K562 (cell line): ENCODE results near the gene COPS6.

ENCODE experiments used
- CC2D1A ChIP-seq: fragments of 450-650 bp; IDR thresholded peaks from 2 replicates; pipeline ENCODE4 v1.6.1; 2017; ENCODE audit warnings: mild to moderate bottlenecking
- CHAMP1 ChIP-seq: fragments of 450-650 bp; IDR thresholded peaks from 2 replicates; pipeline ENCODE4 v1.6.1; 2016; ENCODE audit warnings: mild to moderate bottlenecking
- ELK1 ChIP-seq: sonication (generic); formaldehyde crosslinking; IDR thresholded peaks from 2 replicates; pipeline ENCODE4 v1.8.1; 2022; ENCODE audit warnings: missing genetic modification reagents
- FOXA1 ChIP-seq: fragments of 450-650 bp; IDR thresholded peaks from 2 replicates; pipeline ENCODE4 v1.6.1; 2016; ENCODE audit warnings: mild to moderate bottlenecking, borderline replicate concordance
- HCFC1 ChIP-seq: IDR thresholded peaks from 2 replicates; pipeline ENCODE4 v1.6.1; 2012; ENCODE audit warnings: low read depth, low read length, improper control_type of control experiment
- MYC ChIP-seq, 2 experiments: fragments of 250-450 bp in 1 of 2; sonication (Bioruptor Pico) in 1 of 2; IDR thresholded peaks; 2 replicates each; pipeline versions ENCODE4 v1.5.1 to v1.6.1; 2012 to 2021; ENCODE audit warnings: low read depth in 2 of 2, borderline replicate concordance in 1 of 2, improper control_type of control experiment in 1 of 2, low read length in 1 of 2, mild to moderate bottlenecking in 1 of 2, moderate library complexity in 1 of 2
- NFATC3 ChIP-seq: fragments of 450-650 bp; IDR thresholded peaks from 2 replicates; pipeline ENCODE4 v1.6.1; 2017; ENCODE audit warnings: mild to moderate bottlenecking
- SMAD2 ChIP-seq: fragments of 150-350 bp; IDR thresholded peaks from 2 replicates; pipeline ENCODE4 v1.6.1; 2014; ENCODE audit warnings: low read depth, mild to moderate bottlenecking, low read length
- SRSF1 ChIP-seq: fragments of 200-400 bp; formaldehyde crosslinking; IDR thresholded peaks from 2 replicates; pipeline ENCODE4 v1.6.1; 2017; ENCODE audit warnings: mild to moderate bottlenecking, low read depth, low read length, moderate library complexity
- STAT5B ChIP-seq: fragments of 250-450 bp; sonication (Bioruptor Pico); IDR thresholded peaks from 2 replicates; pipeline ENCODE4 v1.8.0; 2021; ENCODE audit warnings: mild to moderate bottlenecking, inconsistent platforms
- TOE1 ChIP-seq, 2 experiments: fragments of 450-650 bp in 1 of 2; sonication (generic) in 1 of 2; formaldehyde crosslinking in 1 of 2; IDR thresholded peaks; 2 replicates each; pipeline versions ENCODE4 v1.7.1 to v1.8.0; 2016 to 2022; ENCODE audit warnings: borderline replicate concordance in 2 of 2, mild to moderate bottlenecking in 2 of 2, antibody characterized with exemption in 1 of 2, inconsistent platforms in 1 of 2, low read depth in 1 of 2, missing genetic modification reagents in 1 of 2, moderate library complexity in 1 of 2
- ZBTB8A ChIP-seq: fragments of 450-650 bp; IDR thresholded peaks from 2 replicates; pipeline ENCODE4 v1.6.1; 2018; ENCODE audit warnings: mild to moderate bottlenecking, moderate library complexity; ENCODE audit not compliant: partially characterized antibody
- ZNF217 ChIP-seq: sonication (generic); formaldehyde crosslinking; IDR thresholded peaks from 2 replicates; pipeline ENCODE4 v1.8.0; 2022; ENCODE audit warnings: mild to moderate bottlenecking, missing genetic modification reagents
- ZNF707 ChIP-seq: fragments of 250-450 bp; sonication (Bioruptor Pico); conservative IDR thresholded peaks from 2 replicates; pipeline ENCODE4 v1.8.0; 2022; ENCODE audit warnings: inconsistent platforms, mild to moderate bottlenecking, moderate library complexity

- TF ChIP-seq SRSF1, result no peak
- no peak for TF ChIP-seq ZNF707 (CRISPR knock-in tag)
- no peak for TF ChIP-seq HCFC1
- TF ChIP-seq ZBTB8A, result no peak
- TF ChIP-seq TOE1 (IDR thresholded peaks at IDR 0.05; ENCODE audit: borderline replicate concordance), result no peak
- TF ChIP-seq TOE1 (CRISPR knock-in tag; IDR thresholded peaks at IDR 0.05; ENCODE audit: borderline replicate concordance, low read depth), result no peak
- TF ChIP-seq MYC (IDR thresholded peaks at IDR 0.05; ENCODE audit: low read depth, low read length), result no peak
- no peak for TF ChIP-seq MYC (CRISPR knock-in tag; IDR thresholded peaks at IDR 0.05; ENCODE audit: borderline replicate concordance, low read depth)
- no peak for TF ChIP-seq CC2D1A
- no peak for TF ChIP-seq CHAMP1
- no peak for TF ChIP-seq ELK1 (CRISPR knock-in tag)
- no peak for TF ChIP-seq SMAD2
- TF ChIP-seq FOXA1, result no peak
- TF ChIP-seq NFATC3, result no peak
- TF ChIP-seq STAT5B (CRISPR knock-in tag), result no peak
- TF ChIP-seq ZNF217 (CRISPR knock-in tag), result no peak
These were observed 35.6 kb upstream of the COPS6 start for GRCh38 chr7:100053215-100053614.
